HG03139 (cell line): ENCODE results near the gene LMO4.

ENCODE experiments used
- ATAC-seq: cut with Tn5 transposase; IDR thresholded peaks from one replicate; pipeline ENCODE4 v1.9.1; 2021; ENCODE audit not compliant: unreplicated experiment

The LMO4 gene

DNA sequence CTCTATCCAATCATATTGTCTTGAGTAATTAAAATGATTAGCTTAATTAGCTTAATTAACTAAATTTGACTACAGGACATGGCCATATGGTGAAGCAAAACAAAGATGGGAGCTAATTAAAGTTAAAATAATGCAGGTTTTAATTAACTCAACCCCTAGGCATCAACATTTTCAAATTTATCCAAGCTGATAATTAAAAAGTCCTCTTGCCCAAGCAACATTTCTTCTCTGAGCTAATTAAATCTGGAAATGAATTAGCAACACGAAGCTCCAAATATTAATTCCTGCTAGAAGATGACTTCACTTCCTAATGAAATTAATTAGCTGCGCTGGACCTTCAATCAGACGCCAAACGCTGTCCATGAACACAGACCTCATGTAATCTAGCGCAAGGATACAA, 27.9 kb downstream of the LMO4 start:
- ATAC-seq: no peak

DNA sequence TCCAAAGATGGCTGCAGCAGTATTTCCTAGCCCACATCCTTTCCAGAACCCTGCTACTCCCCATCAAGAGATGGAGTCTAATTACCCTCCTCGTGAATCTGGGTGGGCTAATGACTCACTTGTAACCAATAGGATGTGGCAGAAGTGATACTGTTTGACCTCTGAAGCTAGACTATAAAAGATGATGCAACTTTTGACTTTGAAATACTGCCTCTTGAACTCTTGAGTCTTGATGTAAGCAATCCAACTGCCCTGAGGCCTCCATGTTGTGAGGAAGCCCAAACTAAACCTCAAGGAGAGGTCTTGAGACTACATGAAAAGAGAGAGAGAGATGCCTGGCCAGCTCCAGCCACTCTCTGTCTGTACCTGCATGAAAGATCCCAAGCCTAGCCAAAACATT, 29.5 kb downstream of the LMO4 start:
- ATAC-seq: no peak

DNA sequence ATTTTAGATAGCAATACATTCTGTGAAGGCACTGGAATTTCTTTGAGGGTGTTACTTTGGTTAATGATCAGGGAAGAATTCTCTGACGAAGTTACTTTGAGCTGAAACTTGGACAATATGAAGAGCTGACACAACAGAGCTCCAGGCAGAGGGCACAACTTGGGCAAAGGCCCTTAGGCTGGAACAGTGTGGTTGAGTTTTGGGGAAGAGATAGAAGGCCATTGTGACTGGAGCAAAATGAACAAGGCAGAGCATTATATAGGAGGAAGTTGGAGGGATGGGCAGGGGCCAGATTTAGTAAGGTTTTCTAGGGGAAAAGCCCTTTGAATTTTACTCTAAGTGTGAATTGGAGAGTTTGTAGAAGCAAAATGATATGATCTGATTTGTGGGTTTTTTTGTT, 30.9 kb downstream of the LMO4 start:
- no peak for ATAC-seq

DNA sequence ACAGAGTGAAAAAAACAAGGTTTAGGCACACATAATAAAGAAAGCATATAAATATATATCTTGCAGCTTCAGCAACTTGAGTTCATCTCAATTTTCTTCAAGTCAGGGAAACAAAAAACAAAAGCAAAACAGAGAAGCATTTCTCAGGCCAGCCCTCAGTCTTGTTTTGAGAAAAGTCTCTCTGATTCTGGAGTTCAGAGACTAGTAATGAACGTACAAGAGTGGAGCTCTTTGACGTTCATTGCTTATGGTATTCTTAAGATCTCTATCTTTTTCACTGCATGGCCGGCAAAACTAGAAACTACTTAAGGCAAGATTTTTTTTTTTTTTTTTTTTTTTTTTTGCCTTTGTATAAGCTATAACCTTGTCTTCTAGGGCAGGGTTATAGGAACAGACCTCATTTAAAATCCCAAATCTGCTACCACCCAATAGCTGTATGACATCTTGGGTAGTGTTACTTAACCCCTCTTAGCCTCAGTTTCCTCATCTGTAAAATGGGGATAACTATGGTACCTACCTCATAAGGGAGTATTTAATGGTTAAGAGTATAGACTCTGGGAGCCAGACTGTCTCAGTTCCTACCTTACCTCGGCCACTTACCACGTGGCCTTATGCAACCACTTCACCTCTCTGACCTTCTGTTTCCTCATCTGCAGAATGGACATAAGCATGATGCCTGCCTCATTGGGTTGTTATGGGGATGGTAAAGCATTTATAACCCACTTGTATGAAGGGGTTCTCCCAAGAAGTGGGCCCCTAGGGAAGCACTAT, 33.6 kb downstream of the LMO4 start:
- ATAC-seq: no peak

DNA sequence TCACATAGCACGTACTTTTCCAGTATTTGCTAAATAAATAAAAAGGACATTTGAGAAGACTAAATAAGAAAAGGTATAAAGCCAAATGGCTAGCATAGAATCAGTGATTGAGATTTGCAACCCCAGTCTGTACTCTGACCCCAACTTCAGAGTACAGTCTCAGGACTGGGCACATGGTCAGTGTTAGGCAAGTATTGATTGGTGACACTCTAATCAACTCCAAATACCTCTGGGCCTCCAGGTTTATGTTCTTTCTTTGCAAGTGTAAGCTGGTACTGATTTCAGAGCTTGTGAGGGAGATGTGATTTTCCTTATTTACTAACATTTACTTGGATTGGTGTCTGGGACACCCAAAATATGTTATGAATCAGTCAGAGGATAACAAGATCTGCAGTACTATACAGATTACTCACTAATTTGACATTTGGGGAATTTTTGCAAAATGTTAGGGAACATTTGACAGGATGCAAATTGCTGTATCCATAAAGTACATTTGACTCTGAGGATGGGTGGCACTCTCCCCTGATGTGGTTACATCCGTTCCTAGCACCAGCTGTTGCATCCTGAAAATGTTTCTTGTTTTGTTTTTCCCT, 34.2 kb downstream of the LMO4 start:
- no peak for ATAC-seq

DNA sequence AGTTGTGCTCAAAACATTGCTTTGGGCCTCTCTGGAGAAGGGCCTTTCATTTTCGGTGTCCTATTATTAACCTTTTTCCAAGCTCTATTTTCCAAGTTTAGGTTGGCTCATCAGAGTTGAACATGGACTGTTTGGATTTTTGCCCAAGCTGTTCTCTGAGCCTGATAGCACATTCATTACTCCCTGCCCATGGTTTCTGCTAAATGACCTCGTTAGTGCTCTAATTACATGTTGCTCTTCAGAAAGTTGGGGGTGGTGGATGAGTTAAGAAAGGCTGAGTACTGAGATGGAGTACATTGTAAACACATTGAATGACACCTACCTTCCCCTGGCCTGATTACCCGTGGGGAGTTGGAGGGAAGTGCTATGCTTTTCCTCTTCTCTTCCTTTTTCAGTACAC, 38.9 kb downstream of the LMO4 start:
- ATAC-seq: no peak

DNA sequence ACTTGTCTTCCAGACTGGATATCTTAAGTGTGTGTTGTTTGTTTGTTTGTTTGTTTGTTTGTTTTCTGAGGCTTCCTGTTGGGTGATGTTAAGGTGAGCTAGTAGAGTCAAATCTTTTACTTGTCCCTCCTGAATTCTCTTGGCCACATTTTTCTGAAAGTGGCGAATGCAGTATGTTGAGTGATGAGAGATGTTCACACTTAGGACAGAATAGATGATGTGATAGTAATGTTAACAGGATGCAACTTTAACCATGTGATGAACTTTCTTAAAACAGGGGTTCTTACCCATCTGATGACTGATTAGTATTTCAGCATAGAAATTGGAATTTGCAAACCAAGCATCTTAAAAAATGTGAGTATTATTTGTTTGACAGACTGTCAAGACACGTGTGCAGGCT, 40.2 kb downstream of the LMO4 start:
- ATAC-seq: no peak

DNA sequence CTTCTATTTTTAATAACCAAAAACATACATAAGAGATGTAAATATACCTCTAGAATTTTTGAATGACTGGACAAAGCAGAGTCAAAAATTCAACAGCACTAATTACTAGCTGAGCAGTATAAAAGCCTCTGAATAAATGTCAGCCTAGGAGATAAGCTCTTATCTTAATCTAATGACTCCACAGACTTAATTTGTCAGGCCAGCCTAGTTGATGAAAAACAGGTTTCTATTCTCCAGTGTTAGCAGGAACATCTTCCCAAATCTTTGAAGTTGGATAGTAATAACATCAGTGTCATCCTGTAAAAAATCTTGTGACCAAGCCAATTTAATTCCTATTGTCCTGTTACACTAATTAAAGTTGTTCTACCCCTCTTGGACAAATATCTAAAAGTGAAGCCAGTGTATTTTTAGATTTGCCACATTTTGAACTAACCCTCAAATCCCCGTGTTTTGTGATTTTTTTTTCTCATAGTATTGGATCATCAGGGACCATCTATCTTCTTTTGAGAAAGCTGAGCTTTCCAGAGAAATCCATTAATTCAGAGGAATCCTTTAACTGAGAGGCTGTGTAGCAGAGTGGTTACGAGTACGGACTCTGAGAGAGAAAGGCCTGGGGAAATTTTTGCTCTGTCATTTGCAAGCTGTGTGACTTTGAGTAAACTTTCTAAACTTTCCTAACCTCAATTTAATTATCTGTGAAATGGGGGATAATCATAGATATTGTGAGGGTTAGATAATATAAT, 41.2 kb downstream of the LMO4 start:
- ATAC-seq: no peak

DNA sequence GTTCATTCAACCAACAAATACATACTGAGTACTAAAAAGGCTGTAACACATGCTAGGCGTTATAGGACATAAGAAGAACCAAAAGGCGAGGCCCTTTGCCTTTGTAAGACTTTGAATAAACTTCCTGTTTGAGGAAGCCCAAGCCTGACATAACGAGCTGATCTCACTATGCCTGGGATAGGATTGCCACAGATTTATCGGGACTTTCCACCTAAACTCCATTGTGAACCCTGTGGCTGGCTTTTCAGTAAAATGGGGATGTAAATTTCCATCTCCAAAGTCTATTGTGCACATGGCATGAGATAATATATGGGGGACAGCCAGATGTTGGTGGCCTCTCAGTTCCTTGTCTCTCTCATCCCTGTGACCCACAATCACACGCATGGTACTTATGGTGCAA, 41.9 kb downstream of the LMO4 start:
- ATAC-seq: no peak

DNA sequence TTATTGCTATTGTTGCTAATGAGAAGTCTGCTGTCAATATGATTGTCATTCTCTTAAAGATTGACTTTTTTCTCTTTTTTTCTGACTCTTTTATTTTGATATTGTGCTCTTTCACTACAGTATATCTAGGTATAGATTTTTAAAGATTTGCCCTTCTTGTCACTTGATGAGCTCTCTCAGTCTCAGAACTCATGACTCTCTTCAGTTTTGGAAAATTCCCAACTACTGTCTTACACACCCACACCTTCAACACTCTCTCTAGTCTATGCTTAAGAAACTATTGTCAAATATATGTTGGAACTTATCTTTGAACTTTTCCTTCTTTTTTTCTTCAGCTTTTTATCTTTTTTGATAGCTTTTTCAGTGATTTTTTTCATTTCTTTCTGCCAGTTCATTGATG, 50.6 kb downstream of the LMO4 start:
- no peak for ATAC-seq

DNA sequence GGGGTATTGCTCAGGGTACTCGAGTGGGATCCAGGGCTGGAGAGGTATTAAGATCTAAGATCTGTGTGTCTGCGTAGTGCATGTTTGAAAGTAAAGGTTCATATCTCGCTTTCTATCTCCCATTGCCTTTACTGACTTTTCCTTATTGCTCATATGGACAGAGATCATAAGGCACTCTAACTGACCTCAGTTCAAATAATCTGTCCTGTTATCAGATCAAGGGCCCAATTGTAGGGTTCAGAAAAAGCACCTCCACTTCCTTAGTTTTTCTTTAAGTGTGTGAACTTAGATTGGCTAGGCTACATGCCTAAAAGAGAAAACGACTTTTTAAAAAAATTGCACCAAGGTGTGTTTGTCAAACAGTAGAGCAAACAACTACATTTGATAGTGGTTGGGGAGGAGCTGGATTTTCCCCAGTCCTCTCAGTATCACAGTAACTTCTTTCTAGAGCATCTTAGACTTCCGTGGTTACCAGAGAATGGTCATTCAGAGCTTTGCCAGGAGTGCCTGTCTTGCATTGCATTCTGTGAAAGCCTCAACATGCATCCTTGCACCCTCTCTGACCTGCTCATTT, 57.6 kb downstream of the LMO4 start:
- no peak for ATAC-seq

DNA sequence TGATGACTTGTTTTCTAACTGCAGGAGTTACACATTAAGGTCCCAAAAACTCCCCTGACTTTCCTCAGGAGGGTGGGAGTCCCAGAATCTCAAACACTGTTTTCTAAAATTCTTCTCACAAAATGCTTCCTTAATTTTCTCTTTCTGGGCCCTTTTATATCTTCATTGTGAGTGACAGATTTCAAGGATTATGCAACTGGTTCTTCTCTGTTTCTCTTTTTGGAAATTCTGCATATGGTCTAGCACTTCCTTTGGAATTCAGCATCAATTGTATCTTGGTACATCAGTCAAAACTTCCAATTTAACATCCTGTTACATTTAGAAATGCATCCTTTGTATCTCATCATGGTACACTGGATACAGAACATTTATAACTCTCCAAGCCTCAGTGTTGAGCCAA, 59.7 kb downstream of the LMO4 start:
- no peak for ATAC-seq

DNA sequence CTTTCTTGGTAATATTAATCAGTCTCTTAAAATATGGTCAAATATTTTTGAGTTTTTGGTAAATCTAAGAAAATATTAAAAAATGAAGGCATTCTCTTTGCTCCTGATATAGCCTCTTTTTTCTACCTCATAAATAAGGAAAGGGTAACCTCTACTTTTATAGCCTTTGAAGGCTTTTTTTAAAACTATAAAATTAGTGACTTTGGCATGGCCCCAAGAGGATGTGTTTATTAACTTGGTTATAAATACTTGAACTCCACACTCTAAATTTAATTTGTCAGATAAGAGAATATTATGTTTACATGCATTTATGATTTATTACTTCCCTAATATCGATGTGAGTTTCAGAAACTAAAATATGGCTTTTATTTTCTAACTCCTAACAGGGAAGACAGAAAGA, 60.3 kb downstream of the LMO4 start:
- no peak for ATAC-seq

DNA sequence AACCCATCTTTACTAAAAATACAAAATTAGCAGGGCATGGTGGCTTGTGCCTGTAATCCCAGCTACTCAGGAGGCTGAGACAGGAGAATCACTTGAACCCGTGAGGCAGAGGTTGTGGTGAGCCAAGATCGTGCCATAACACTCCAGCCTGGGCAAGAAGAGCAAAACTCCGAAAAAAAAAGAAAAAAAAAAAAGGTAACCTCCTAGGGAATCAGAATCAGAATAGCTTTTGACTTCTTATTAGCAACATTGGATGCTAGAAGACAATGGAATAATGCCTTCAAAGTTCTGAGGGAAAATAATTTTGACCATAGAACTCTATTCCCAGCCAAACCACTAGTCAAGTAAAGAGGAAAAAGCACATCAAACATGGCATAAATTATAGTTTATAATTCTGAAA, 60.9 kb downstream of the LMO4 start:
- ATAC-seq: no peak

DNA sequence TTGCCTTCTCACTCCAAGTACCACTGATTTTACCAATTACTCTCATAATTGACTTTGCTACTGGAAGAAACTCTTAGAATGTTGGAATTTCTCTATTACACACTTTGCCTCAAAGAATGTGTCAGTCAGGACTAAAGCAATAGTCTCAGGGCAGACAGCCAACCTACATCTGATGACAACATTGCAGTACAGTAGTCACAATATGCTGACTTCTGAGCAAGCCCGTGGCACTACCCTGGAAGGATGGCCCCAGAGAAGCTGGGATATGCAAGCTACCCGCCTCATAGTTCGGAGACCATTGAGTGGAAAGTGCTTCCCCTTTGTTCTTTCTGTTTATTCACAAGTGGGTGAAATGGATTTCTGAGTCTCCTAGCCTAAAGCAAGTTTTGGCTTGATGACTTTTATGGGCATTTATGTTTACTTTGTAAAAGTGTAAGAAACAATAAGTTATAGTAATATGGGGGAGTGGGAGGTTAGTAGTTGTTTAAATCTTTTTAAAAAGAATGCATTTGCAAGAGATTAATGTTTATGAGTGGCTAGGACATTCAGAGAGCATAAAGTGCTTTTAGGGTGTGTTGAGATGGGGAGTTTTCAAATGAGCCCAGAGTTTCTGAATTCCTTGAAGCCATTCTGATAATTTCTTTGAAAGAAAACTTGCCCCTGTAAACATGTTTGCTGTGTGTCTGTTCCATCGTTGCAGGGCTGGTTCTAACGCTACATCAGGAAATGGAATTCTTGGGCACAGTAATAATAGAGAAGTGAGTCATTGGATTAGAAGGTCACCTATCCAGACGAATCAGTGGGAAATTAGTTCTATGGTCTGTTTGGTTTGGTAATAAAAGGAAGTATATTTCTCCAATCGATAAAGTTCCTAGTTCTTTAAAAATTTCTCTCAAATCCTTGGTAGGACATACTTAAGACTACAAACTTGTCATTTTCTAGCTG, 63.8 kb downstream of the LMO4 start:
- ATAC-seq: no peak

DNA sequence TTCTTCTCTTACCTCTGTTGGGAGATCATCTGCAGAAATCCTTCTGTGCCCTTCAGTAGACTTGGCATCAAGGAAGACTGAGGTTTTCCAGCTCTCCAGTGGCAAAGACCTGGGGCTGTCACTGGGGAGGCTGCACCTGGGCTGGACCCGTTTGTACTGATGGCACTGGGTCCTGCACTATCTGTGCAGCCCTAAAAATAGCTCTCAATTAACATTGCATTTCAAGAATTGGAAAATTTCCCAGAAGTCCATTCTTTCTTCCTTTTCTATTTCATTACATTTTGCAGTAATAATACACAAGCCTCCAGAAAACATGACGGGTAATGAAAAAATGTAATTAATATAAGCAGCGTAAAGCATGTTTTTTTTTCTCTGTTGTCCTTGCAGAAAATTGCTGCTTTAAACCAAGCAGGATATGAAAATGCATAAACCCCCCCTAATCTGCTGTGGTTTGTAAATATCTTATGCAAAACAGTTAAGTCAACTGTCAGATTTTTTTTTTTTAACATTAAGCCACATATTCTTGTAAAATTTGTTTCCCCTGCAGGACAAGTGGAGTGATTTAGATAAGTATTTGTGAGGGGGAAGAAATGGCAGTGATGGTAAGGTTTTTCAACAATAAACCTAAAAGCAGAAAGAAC, 64.9 kb downstream of the LMO4 start:
- ATAC-seq: no peak

DNA sequence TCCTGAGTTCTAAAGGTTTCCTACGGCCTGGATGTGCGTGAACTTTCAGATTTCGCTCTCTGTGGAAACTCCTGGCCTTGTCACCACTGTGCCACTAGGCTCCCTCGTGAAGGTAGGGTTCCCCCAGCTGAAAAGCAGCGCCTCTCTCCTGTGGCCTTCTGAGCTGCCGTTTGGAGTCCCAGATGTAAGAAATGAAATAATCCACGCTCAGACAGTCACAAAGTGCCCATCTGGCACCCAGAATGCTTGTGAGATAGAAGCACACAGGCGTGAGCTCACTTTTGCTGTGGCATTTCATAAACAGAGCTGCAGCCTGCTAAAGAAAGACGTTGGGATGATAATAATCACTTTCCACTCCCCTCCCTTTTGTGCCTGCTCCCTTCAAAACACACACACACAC, 65.8 kb downstream of the LMO4 start:
- no peak for ATAC-seq

DNA sequence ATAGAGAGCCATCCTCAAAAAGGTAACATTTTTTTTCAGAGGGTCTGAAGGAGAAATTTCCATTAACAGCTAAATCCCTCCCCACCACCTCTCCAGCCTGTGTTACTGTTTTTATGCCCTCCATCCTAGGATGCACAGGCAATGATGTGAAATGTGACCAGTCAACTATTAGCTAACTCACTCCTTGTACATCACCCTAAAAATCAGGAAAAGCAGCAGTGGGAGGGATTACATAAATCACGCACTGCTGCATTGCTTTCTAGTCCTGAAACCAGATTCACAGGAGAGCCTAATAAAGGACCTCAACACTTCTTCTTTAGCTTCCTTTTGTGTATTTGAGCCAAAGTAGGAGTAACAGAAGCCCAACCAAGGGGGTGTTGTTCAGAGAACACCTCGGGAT, 66.3 kb downstream of the LMO4 start:
- ATAC-seq: no peak
